HG03066 (cell line): ENCODE measurements around the gene MOCS1.

Experiments used
- ATAC-seq: cut with Tn5 transposase; IDR thresholded peaks from one replicate; pipeline ENCODE4 v1.9.1; 2021; ENCODE audit warnings: low read depth; ENCODE audit not compliant: unreplicated experiment

Gene MOCS1

GRCh38 chr6:39905640-39905975, 28.7 kb downstream of the MOCS1 start:
- no peak for ATAC-seq

- no peak for ATAC-seq
These were observed 29.2 kb downstream of the MOCS1 start for GRCh38 chr6:39904946-39905639.

GRCh38 chr6:39903656-39904055, 30.6 kb downstream of the MOCS1 start:
- no peak for ATAC-seq

- no peak for ATAC-seq
These were observed 31.3 kb downstream of the MOCS1 start for GRCh38 chr6:39902786-39903465.

GRCh38 chr6:39902136-39902535, 32.1 kb downstream of the MOCS1 start:
- no peak for ATAC-seq

GRCh38 chr6:39901670-39902069, 32.6 kb downstream of the MOCS1 start:
- ATAC-seq = no peak

GRCh38 chr6:39901116-39901655, 33.1 kb downstream of the MOCS1 start:
- ATAC-seq = no peak

GRCh38 chr6:39899554-39900295, 34.5 kb downstream of the MOCS1 start:
- ATAC-seq = no peak

- no peak for ATAC-seq
These were observed 35.6 kb downstream of the MOCS1 start for GRCh38 chr6:39898625-39899024.

GRCh38 chr6:39897698-39898097, 36.6 kb downstream of the MOCS1 start:
- no peak for ATAC-seq

GRCh38 chr6:39896701-39897100, 37.6 kb downstream of the MOCS1 start:
- ATAC-seq = no peak

- no peak for ATAC-seq
These were observed 41.0 kb downstream of the MOCS1 start for GRCh38 chr6:39893286-39893685.

GRCh38 chr6:39892490-39893129, 41.7 kb downstream of the MOCS1 start:
- ATAC-seq = no peak

GRCh38 chr6:39891976-39892375, 42.3 kb downstream of the MOCS1 start:
- ATAC-seq = no peak

- ATAC-seq = no peak
These were observed 42.9 kb downstream of the MOCS1 start for GRCh38 chr6:39891353-39891752.

- ATAC-seq = no peak
These were observed 45.0 kb downstream of the MOCS1 start for GRCh38 chr6:39889229-39889628.

- no peak for ATAC-seq
These were observed 46.4 kb downstream of the MOCS1 start for GRCh38 chr6:39887692-39888450.

GRCh38 chr6:39886871-39887270, 47.4 kb downstream of the MOCS1 start:
- ATAC-seq = no peak

GRCh38 chr6:39885691-39886090, 48.6 kb downstream of the MOCS1 start:
- ATAC-seq = no peak

- no peak for ATAC-seq
These were observed 49.6 kb downstream of the MOCS1 start for GRCh38 chr6:39884696-39885095.
